Lower leg skin (tissue), 4 donors: ENCODE results near the gene TTC7B. TPM values are rescaled to one million over a fixed set of nuclear protein-coding genes. Genes with fewer than 3 reads are reported as not detected.

Source experiments
- DNase-seq, 2 donors: peaks; one replicate each; pipeline ENCODE4 v3.0.0-alpha.2; 2019; ENCODE audit warnings: low spot score in 2 of 2
- H3K4me3 ChIP-seq: fragments of 200-600 bp; sonication (generic); 2 replicates; pipeline ENCODE4 v1.5.1; 2017; ENCODE audit warnings: mild to moderate bottlenecking, low read depth; ENCODE audit not compliant: poor library complexity, severe bottlenecking
- POLR2A ChIP-seq, 2 donors: fragments of 450-650 bp; IDR thresholded peaks; one replicate each; pipeline ENCODE4 v1.6.1; 2016 to 2017; ENCODE audit warnings: antibody characterized with exemption in 2 of 2, mild to moderate bottlenecking in 1 of 2, moderate library complexity in 1 of 2
- WGBS, 2 donors: methylation state at CpG; one replicate each; pipeline ENCODE4 v1.1.5; 2018; 5-methylcytosine and 5-hydroxymethylcytosine counted together
- intact Hi-C: fragments of 100-400 bp; cut with DNase I; formaldehyde crosslinking; loops from one replicate; pipeline ENCODE4 v1.15.0; 2023; ENCODE audit warnings: low total_unique reads
- total RNA-seq, 4 donors: library from RNA; depleted of rRNA; stranded (reverse); fragments of >200 nt; gene quantifications; one replicate each; pipeline ENCODE4 v1.1.0, GENCODE V29; 2016
- TF ChIP-seq, protein P1 (sequence below), 3 donors: fragments of 450-650 bp; IDR thresholded peaks; one replicate each; pipeline ENCODE4 v1.5.1; 2016; ENCODE audit warnings: antibody characterized with exemption in 3 of 3, mild to moderate bottlenecking in 3 of 3, moderate library complexity in 2 of 3

The TTC7B gene
- total RNA-seq, 4 donors from 2014 or later, result 10.3 to 28.7 (median 20.2) TPM

DNA sequence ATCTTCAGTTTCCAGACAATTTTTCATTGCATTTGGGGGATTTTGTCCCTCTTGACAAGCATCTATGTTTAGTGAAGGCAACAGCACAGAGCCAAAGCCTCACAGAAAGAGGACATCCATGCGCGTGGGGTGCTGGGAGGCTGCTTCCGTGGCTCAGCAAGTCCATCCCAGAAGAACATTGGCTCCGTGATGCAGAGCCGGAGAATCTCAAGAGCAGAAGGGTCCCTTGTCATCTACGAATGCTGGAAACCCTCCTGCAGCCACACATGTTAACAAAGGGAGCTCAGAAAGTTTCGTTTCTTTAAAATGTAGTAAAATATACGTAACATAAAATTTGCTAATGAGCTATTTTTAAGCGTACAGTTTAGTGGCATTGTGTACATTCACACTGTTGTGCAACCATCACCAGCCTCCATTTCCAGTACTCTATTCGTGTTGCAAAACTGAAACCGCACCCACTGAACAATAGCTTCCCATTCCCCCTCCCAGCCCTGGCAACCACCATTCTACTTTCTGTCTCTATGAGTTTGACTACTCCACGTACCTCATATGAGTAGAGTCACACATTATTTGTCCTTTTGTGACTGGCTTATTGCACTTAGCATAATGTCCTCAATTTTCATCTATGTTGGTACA lies 185.9 kb downstream of the TTC7B start:
- TF ChIP-seq POLR2A (IDR thresholded peaks at IDR 0.05), result no peak
- TF ChIP-seq, protein P1, sequence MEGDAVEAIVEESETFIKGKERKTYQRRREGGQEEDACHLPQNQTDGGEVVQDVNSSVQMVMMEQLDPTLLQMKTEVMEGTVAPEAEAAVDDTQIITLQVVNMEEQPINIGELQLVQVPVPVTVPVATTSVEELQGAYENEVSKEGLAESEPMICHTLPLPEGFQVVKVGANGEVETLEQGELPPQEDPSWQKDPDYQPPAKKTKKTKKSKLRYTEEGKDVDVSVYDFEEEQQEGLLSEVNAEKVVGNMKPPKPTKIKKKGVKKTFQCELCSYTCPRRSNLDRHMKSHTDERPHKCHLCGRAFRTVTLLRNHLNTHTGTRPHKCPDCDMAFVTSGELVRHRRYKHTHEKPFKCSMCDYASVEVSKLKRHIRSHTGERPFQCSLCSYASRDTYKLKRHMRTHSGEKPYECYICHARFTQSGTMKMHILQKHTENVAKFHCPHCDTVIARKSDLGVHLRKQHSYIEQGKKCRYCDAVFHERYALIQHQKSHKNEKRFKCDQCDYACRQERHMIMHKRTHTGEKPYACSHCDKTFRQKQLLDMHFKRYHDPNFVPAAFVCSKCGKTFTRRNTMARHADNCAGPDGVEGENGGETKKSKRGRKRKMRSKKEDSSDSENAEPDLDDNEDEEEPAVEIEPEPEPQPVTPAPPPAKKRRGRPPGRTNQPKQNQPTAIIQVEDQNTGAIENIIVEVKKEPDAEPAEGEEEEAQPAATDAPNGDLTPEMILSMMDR (IDR thresholded peaks at IDR 0.05), result no peak
- intact Hi-C loops, result no loop called here
- WGBS, 2 donors, result 68 to 79% methylated on average over 12 of the region's 12 CpGs
- DNase-seq, result peak in 1 of 2 donors; percentile 49
- no peak overlapping the region for H3K4me3 ChIP-seq

DNA sequence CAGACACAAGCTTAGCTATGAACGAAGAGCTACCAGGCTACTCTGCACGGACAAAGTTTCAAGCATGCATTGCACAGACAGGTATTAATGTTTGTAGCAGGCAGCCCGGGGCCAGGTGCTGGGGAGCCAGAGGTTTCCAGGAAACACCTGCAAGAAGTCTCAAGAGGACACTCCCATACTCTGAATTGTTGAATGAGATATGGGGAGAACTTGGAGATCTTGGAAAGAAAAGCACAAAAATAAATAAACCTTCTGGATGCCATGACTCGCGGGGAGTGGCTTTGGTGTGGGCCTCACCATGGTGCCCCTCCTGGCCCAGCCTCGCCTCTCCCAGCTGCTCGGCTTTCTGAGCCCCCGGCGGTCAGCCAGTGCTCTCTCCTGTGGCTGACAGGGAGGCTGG lies 186.8 kb downstream of the TTC7B start:
- no peak for TF ChIP-seq POLR2A (IDR thresholded peaks at IDR 0.05)
- TF ChIP-seq, protein P1 (IDR thresholded peaks at IDR 0.05), result no peak
- intact Hi-C loops, result no loop called here
- no peak for DNase-seq
- 38 to 55% methylated on average over 9 of the region's 9 CpGs for WGBS, 2 donors
- no peak overlapping the region for H3K4me3 ChIP-seq

DNA sequence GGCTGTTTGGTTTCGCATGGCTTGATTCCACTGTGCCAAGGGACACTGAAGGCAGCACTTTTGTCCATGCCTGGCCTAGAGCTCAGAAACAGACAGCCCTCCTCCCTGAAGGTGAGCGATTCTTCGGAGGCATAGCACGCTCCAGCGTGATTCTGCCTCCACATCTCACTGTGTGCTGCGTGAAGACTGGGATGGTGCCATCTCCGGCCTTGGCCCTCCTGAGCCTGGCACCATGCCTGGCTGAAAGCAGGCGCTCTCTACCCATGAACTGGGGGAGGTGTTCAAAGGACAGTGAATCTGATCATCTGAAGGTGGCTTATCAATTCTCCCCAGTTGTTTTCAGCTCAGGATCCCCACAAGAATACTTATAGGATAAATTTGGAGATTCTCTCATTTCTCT lies 187.4 kb downstream of the TTC7B start:
- intact Hi-C loops, result no loop called here
- WGBS, 2 donors, result 61% methylated on average over 8 of the region's 8 CpGs
- no peak for DNase-seq
- no peak overlapping the region for H3K4me3 ChIP-seq
- TF ChIP-seq POLR2A (IDR thresholded peaks at IDR 0.05), result no peak
- TF ChIP-seq, protein P1 (IDR thresholded peaks at IDR 0.05), result no peak

DNA sequence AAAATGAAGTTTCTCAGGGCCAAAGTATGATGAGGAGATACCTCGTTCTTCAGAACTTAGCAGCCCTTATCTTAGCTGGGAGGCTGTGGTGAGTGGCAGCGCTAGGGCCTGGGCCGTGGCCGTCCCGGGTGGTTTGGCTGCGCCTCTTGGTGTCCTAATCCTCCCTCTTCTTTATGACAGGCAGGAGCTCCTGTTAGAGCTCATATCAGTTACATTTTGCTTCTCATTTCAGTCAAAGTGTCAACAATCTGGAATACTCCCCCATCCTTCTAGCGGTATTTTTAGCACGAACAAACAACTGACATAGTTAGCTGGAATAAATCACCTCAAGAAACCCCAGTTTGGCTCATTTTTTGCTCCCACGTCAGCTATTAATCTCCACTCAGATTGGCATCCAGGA lies 188.8 kb downstream of the TTC7B start:
- TF ChIP-seq POLR2A (IDR thresholded peaks at IDR 0.05), result no peak
- TF ChIP-seq, protein P1 (IDR thresholded peaks at IDR 0.05), result no peak
- no peak overlapping the region for H3K4me3 ChIP-seq
- DNase-seq, result no peak
- intact Hi-C loops, result no loop called here
- WGBS, 2 donors, result 85 to 86% methylated on average over 9 of the region's 9 CpGs

DNA sequence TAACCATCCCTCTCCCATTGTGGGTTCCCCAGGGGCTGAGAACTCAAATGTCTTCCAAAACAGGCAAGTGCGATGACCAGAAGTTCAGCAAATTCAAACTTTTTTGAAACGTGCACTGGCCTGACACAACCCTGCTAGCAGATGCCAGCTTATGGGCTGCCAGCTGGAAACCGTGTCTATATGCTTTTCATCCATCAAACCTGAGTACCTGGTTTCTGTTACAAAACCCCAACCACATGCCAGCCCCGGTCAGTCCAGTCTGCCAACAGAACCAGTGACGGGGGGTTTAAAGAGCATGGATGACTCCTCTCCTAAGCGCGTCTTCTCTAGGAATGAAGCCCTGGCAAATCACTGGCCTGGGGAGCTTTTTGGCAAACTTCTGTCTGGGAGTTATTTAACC lies 189.7 kb downstream of the TTC7B start:
- intact Hi-C loops, result no loop called here
- 56 to 64% methylated on average over 7 of the region's 7 CpGs for WGBS, 2 donors
- TF ChIP-seq, protein P1 (IDR thresholded peaks at IDR 0.05), result no peak
- TF ChIP-seq POLR2A (IDR thresholded peaks at IDR 0.05), result no peak
- no peak overlapping the region for H3K4me3 ChIP-seq
- DNase-seq, result no peak

DNA sequence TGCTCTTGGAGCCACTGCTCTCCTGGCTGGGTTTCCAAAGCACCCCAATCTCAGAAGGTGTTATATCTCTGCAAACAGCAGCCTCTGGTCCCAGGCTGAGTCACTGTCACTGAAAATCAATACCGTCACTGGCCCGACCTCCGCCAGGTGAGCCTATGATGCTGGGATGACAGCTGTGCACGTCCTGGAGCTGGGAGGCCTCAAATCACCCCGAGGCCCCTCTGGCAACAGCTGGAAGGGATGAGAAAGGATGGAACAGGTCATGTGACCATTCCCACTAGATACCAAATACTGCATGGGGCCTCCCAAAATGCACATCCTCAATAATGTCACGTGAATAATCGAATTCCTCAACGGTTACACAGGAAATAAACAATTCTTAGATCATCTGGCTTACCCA lies 190.8 kb downstream of the TTC7B start:
- TF ChIP-seq POLR2A (IDR thresholded peaks at IDR 0.05), result no peak
- TF ChIP-seq, protein P1 (IDR thresholded peaks at IDR 0.05), result no peak
- no peak overlapping the region for H3K4me3 ChIP-seq
- DNase-seq, result no peak
- intact Hi-C loops, result no loop called here
- 79 to 80% methylated on average over 8 of the region's 8 CpGs for WGBS, 2 donors
